ENCODE data around the gene BMP15.

BMP15 gene

GRCh38 chrX:50963842-50964241 lies 53.3 kb downstream of the BMP15 start:
- no peaks in the 10 kb centered on the region for H4K20me1 ChIP-seq (ENCODE audit: insufficient read depth, low read length, poor library complexity, severe bottlenecking)
- TF ChIP-seq CTCF (conservative IDR thresholded peaks at IDR 0.05; ENCODE audit: low read length): no peak
- TF ChIP-seq EZH2phosphoT487 (IDR thresholded peaks at IDR 0.05; ENCODE audit: borderline replicate concordance): no peak
- H3K9ac ChIP-seq (ENCODE audit: low read depth, low read length, poor library complexity, severe bottlenecking): no peak overlapping the region
- H3K9me3 ChIP-seq (ENCODE audit: insufficient read depth, low read depth, low read length): no peaks in the 10 kb centered on the region
- H3F3A ChIP-seq (ENCODE audit: low read depth): no peaks in the 10 kb centered on the region
- H3K79me2 ChIP-seq (ENCODE audit: insufficient read depth, low read length): no peaks in the 10 kb centered on the region
- H3K9me2 ChIP-seq (replicated peaks; ENCODE audit: low read depth, low read length): no peaks in the 10 kb centered on the region
- no peak overlapping the region for H3K4me2 ChIP-seq (ENCODE audit: low read depth, low read length, poor library complexity, severe bottlenecking)
- no peaks in the 10 kb centered on the region for H3K27me3 ChIP-seq (ENCODE audit: insufficient read depth, low read length, poor library complexity, severe bottlenecking)
- H3K4me1 ChIP-seq (ENCODE audit: insufficient read depth, low read length, poor library complexity, severe bottlenecking): no peaks in the 10 kb centered on the region
- no peak overlapping the region for H3K4me3 ChIP-seq (ENCODE audit: low read length, poor library complexity, severe bottlenecking)
- no peaks in the 10 kb centered on the region for H3K36me3 ChIP-seq (ENCODE audit: insufficient read depth, low read length)
- H2AFZ ChIP-seq (ENCODE audit: low read length): no peak overlapping the region

Data from Loucy (cell line).